SK-N-SH (cell line): ENCODE data around the gene NOS1.

Experiments
- CTCF ChIP-seq: fragments of 200-600 bp; sonication (generic); IDR thresholded peaks from 2 replicates; pipeline ENCODE4 v1.6.1; 2017; ENCODE audit warnings: antibody characterized with exemption, mild to moderate bottlenecking, moderate library complexity
- EP300 ChIP-seq, 2 experiments: IDR thresholded peaks; 2 replicates each; pipeline versions ENCODE4 v1.4.0 to v1.6.1; 2012; ENCODE audit warnings: borderline replicate concordance in 1 of 2, low read depth in 1 of 2, low read length in 1 of 2
- EZH2phosphoT487 ChIP-seq: fragments of 200-600 bp; sonication (generic); IDR thresholded peaks from 2 replicates; pipeline ENCODE4 v1.6.1; 2017; ENCODE audit warnings: low read depth, mixed run types, mild to moderate bottlenecking, antibody characterized with exemption, moderate library complexity, borderline replicate concordance
- FOSL2 ChIP-seq: IDR thresholded peaks from 2 replicates; pipeline ENCODE4 v1.4.0; 2012; ENCODE audit warnings: low read depth, mild to moderate bottlenecking, moderate library complexity, borderline replicate concordance
- FOXJ3 ChIP-seq: sonication (generic); formaldehyde crosslinking; IDR thresholded peaks from 2 replicates; pipeline ENCODE4 v1.5.1; 2020; ENCODE audit warnings: mild to moderate bottlenecking, missing genetic modification reagents
- FOXM1 ChIP-seq: IDR thresholded peaks from 2 replicates; pipeline ENCODE4 v1.4.0; 2012; ENCODE audit warnings: low read depth, mild to moderate bottlenecking
- GABPA ChIP-seq: IDR thresholded peaks from 2 replicates; pipeline ENCODE4 v1.4.0; 2012; ENCODE audit warnings: low read depth, mild to moderate bottlenecking
- GATA2 ChIP-seq: sonication (generic); formaldehyde crosslinking; IDR thresholded peaks from 2 replicates; pipeline ENCODE4 v1.5.0; 2020; ENCODE audit warnings: mild to moderate bottlenecking, missing genetic modification reagents
- IRF3 ChIP-seq: fragments of 150-350 bp; IDR thresholded peaks from 2 replicates; pipeline ENCODE4 v1.6.1; 2016; ENCODE audit warnings: mild to moderate bottlenecking, low read depth, low read length
- MAX ChIP-seq: IDR thresholded peaks from 2 replicates; pipeline ENCODE4 v1.4.0; 2012; ENCODE audit warnings: low read depth
- POLR2AphosphoS5 ChIP-seq: IDR thresholded peaks from 2 replicates; pipeline ENCODE4 v1.6.1; 2012; ENCODE audit warnings: low read depth, low read length
- REST ChIP-seq: IDR thresholded peaks from 2 replicates; pipeline ENCODE4 v1.6.1; 2012; ENCODE audit warnings: mild to moderate bottlenecking, low read depth, low read length, moderate library complexity

GRCh38 chr12:117347588-117347987, 13.8 kb downstream of the NOS1 start:
- TF ChIP-seq CTCF = no peak
- no peak for TF ChIP-seq GABPA
- no peak for TF ChIP-seq FOSL2
- TF ChIP-seq REST = no peak
- no peak for TF ChIP-seq EZH2phosphoT487
- no peak for TF ChIP-seq MAX
- TF ChIP-seq FOXM1 = no peak
- TF ChIP-seq IRF3 = no peak
- TF ChIP-seq GATA2 = no peak
- no peak for TF ChIP-seq POLR2AphosphoS5
- TF ChIP-seq EP300 (IDR thresholded peaks at IDR 0.05; ENCODE audit: borderline replicate concordance in 1 of 2, low read depth in 1 of 2, low read length in 1 of 2) = no peak
- no peak for TF ChIP-seq FOXJ3 (CRISPR knock-in tag)
